ENCODE measurements around the gene MRPL55.

Gene MRPL55

DNA sequence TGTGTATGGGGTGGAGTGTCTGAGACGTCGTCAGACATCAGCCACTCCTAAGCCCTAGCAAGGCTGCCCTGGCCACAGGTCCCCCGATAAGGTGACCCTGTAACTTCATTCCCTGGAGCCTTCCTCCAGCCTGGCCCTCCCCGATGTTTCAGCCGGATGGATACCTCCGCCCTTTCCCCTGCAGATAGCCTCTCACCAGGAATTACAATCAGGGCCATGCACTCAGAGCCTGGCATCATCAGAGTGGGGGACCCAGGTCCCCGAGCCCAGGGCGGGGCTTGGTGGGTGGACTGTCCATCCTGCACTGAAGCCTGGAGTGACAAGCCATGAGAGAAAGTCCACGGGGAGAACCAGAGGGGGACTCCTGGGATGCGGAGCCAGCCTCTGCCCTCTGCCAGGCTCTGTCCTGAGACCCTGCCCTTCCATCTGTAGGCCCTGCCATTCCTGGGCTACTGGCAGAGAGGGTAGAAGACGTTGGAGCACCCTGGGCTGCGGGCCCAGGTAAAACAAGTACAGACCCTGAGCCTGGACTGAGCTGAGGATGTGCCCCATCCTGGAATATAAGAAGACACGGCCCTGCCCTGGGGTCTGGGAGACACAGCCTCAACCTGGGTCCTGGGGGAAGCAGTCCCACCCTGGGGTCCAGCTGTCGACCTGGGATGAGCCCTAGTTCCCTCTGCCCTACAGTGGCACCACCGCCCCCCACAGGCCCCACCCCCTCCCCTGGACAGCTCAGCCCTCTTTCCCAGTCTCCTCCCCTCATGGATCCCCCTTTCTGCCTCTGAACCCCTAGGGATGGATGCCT is 43.4 kb downstream of the MRPL55 start:
- H3K4me3 Mint-ChIP-seq: no peak overlapping the region
- no peaks in the 10 kb centered on the region for H3K4me1 Mint-ChIP-seq
- H3K27ac Mint-ChIP-seq: no peak overlapping the region
- TF ChIP-seq CTCF (IDR thresholded peaks at IDR 0.05; ENCODE audit: unreplicated experiment in 3 of 3): no peak
- no peaks in the 10 kb centered on the region for H3K9me3 Mint-ChIP-seq
- H3K36me3 Mint-ChIP-seq (ENCODE audit: low read depth): no peaks in the 10 kb centered on the region
- H3K27me3 Mint-ChIP-seq (ENCODE audit: low read depth): peaks cover 67% of the 10 kb centered on the region

- H3K27me3 Mint-ChIP-seq (ENCODE audit: low read depth): peaks cover 68% of the 10 kb centered on the region
- no peaks in the 10 kb centered on the region for H3K36me3 Mint-ChIP-seq (ENCODE audit: low read depth)
- H3K4me3 Mint-ChIP-seq: no peak overlapping the region
- no peaks in the 10 kb centered on the region for H3K9me3 Mint-ChIP-seq
- H3K27ac Mint-ChIP-seq: no peak overlapping the region
- H3K4me1 Mint-ChIP-seq: no peaks in the 10 kb centered on the region
- TF ChIP-seq CTCF (IDR thresholded peaks at IDR 0.05; ENCODE audit: unreplicated experiment in 3 of 3): no peak
Observed at GRCh38 chr1:228064741-228065542, 44.2 kb downstream of the MRPL55 start.

DNA sequence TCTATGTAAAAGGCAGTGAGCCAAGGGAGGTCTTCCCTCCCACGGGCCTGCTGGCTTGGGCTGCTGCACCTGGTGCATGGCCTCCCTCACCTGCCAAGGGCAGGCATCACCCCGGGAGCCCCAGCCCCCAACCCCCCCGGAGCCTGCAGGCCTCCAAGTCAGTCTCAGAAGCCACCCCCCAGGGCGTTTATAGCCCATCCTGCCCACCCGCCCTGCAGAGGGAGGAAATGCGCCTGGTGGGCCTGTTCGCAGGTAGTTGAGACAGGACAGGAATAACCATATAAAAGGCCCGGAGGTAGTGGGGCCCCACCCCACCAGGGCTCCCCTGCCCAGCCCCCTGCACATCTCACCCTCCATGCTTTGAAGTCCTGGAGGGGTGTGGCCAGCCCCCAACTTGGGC is 44.8 kb downstream of the MRPL55 start:
- no peaks in the 10 kb centered on the region for H3K4me1 Mint-ChIP-seq
- no peaks in the 10 kb centered on the region for H3K36me3 Mint-ChIP-seq (ENCODE audit: low read depth)
- no peak overlapping the region for H3K27ac Mint-ChIP-seq
- no peak for TF ChIP-seq CTCF (IDR thresholded peaks at IDR 0.05; ENCODE audit: unreplicated experiment in 3 of 3)
- peaks cover 71% of the 10 kb centered on the region for H3K27me3 Mint-ChIP-seq (ENCODE audit: low read depth)
- H3K4me3 Mint-ChIP-seq: no peak overlapping the region
- H3K9me3 Mint-ChIP-seq: no peaks in the 10 kb centered on the region

GRCh38 chr1:228063251-228064191 is 45.6 kb downstream of the MRPL55 start:
- Mint-ChIP-seq H3K9me3 (no peaks in the 10 kb centered on the region), H3K27me3 (ENCODE audit: low read depth) (peaks cover 72% of the 10 kb centered on the region), H3K4me1 (no peaks in the 10 kb centered on the region), H3K4me3 (no peak overlapping the region), H3K36me3 (ENCODE audit: low read depth) (no peaks in the 10 kb centered on the region), H3K27ac (no peak overlapping the region)
- TF ChIP-seq CTCF (IDR thresholded peaks at IDR 0.05; ENCODE audit: unreplicated experiment in 3 of 3): no peak

DNA sequence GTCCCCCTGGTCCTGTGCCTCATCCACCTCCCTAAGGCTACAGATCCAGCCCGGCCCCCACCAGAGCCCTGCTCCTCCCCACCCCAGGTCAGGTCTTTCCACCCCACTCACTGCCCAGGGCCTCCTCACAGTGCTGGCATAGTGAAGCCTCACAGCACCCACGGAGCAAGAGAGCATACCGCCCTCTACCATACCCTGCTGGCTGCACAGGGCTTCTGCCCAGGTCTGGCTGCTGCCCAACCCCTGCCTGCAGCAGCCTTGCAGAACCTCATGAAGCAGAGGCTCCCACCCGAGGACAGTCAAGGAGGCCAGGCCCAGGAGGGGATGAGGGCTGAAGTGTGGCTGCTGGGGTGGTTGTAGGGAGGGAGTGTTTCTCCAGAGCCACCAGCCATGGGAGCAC is 46.3 kb downstream of the MRPL55 start:
- no peak overlapping the region for H3K27ac Mint-ChIP-seq
- no peaks in the 10 kb centered on the region for H3K36me3 Mint-ChIP-seq (ENCODE audit: low read depth)
- no peaks in the 10 kb centered on the region for H3K4me1 Mint-ChIP-seq
- H3K4me3 Mint-ChIP-seq: no peak overlapping the region
- TF ChIP-seq CTCF (IDR thresholded peaks at IDR 0.05; ENCODE audit: unreplicated experiment in 3 of 3): no peak
- H3K27me3 Mint-ChIP-seq (ENCODE audit: low read depth): peaks cover 72% of the 10 kb centered on the region
- H3K9me3 Mint-ChIP-seq: peaks cover 5% of the 10 kb centered on the region

Data from nephron (organoid).